ENCODE measurements around the gene TOLLIP. TPM values are rescaled to one million over a fixed set of nuclear protein-coding genes. Genes with fewer than 3 reads are reported as not detected.
A peak's percentile ranks its signal among the peaks of the same experiment; 100 is the strongest.

The TOLLIP gene
- total RNA-seq, 4 donors from 2014 or later: 50.9 to 89.0 (median 54.9) TPM

DNA sequence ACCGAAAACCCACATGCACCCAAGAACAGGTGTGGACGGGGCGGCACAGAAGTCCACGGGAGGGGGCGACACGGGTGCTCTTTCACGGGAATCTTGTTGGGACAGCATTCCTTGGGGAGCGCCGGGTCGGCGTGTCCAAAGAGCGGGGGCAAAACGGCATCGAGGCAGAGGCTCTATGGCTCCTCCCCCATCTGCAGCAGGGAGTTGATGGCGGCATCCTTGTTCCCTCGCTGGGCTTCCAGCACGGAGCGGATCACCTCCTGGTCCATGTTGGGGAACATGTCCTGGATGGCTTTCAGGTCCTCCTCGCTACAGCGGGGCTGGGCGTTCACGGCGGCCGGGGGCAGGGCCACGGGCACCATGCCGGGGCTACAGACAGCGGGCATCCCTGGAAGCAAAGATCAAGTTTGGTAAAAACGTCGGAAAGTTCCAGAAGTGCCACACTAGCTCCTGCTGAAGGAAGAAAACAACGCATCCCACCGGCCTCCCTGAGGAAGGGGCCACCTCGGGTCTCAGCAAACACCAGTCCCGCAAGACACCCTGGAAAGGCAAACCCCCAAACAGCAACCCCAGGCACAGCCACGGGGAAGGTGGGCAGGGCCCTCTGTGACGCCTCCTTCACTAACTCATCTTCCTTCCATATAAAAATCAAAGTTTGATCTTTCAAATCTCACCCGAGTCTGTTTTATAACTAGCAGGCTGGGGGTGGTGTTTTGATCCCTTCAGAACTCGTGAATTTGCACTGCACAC lies 32.4 kb downstream of the TOLLIP start:
- peaks cover 0 to 93% (median 7%) of the 10 kb centered on the region in 3 donors for H3K36me3 ChIP-seq
- WGBS, 2 donors: 91 to 92% methylated on average over 34 to 37 of the region's 37 CpGs
- H3K4me3 ChIP-seq: no peak overlapping the region
- H3K27me3 ChIP-seq: no peaks in the 10 kb centered on the region
- H3K4me1 ChIP-seq: peaks cover 0 to 7% (median 0%) of the 10 kb centered on the region in 4 donors
- TF ChIP-seq EP300 (IDR thresholded peaks at IDR 0.05): no peak
- TF ChIP-seq, protein P1, sequence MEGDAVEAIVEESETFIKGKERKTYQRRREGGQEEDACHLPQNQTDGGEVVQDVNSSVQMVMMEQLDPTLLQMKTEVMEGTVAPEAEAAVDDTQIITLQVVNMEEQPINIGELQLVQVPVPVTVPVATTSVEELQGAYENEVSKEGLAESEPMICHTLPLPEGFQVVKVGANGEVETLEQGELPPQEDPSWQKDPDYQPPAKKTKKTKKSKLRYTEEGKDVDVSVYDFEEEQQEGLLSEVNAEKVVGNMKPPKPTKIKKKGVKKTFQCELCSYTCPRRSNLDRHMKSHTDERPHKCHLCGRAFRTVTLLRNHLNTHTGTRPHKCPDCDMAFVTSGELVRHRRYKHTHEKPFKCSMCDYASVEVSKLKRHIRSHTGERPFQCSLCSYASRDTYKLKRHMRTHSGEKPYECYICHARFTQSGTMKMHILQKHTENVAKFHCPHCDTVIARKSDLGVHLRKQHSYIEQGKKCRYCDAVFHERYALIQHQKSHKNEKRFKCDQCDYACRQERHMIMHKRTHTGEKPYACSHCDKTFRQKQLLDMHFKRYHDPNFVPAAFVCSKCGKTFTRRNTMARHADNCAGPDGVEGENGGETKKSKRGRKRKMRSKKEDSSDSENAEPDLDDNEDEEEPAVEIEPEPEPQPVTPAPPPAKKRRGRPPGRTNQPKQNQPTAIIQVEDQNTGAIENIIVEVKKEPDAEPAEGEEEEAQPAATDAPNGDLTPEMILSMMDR (IDR thresholded peaks at IDR 0.05): no peak
- TF ChIP-seq POLR2A (IDR thresholded peaks at IDR 0.05): no peak
- no peak for DNase-seq (ENCODE audit: low spot score in 2 of 2)
- peak overlapping the region in 2 of 4 donors; percentile 48 to 69 for H3K27ac ChIP-seq
- H3K9me3 ChIP-seq: no peaks in the 10 kb centered on the region

DNA sequence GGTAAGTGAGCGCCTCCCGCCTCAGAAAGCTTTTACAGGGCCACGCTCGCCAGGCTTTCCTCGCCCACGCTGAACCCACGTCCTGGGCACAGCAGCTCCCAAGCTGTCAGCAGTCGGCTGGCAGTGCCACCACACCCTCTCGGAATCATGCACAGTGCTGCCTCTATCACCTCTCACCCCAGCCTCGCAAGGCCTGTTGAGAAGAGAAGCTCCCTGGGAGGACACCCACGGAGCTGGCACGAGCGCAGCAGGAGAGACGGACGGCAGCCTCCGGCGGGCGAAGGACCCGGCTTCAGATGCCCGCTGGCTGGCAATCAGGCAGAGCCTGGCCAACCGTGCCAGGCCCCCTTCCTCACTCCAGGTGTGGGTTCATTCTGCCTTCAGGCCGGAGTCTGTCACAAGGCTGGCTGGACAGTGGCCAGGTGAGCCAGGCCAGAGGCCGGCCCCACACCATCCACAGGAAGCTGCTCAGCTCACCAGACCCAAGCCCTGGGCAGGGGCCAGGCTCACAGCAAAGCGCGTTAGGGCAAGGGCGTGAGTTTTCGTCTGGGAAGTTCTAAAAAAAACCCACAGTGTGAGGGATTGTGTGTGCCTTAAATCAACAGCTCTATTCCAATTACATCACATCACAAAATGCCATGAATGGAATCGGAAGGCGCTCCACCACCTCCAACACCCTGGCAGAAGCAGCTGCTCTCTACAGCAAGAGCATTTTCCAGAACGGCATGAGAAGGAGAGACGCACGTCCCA lies 33.2 kb downstream of the TOLLIP start:
- Histone ChIP-seq H3K36me3 (peaks cover 0 to 86% (median 7%) of the 10 kb centered on the region in 3 donors), H3K9me3 (no peaks in the 10 kb centered on the region), H3K4me3 (no peak overlapping the region), H3K27ac (peak overlapping the region in 2 of 4 donors; percentile 69 to 72), H3K4me1 (peaks cover 0 to 10% (median 0%) of the 10 kb centered on the region in 4 donors), H3K27me3 (no peaks in the 10 kb centered on the region)
- no peak for DNase-seq (ENCODE audit: low spot score in 2 of 2)
- TF ChIP-seq, protein P1 (IDR thresholded peaks at IDR 0.05): no peak
- no peak for TF ChIP-seq EP300 (IDR thresholded peaks at IDR 0.05)
- TF ChIP-seq POLR2A (IDR thresholded peaks at IDR 0.05): no peak
- WGBS, 2 donors: 74 to 87% methylated on average over 29 to 32 of the region's 32 CpGs

DNA sequence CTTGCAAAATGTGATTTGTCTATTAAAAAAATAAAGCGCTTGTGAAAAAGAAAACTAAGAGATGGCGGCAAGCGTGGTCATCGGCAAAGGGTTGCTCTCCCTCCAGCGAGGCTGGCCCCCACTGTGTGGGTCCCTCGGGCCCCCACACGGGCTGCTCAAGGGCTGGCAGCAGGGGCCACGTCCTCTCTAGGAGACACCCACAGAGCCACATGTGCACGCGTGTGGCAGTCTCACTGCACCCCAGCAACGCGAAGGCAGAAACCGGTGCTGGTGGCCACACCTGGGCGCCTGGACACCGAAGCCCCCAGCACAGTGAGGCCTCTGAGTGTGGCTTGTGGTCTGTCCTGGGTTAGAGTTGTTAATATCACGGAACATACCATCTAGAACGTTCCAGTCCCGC lies 34.4 kb downstream of the TOLLIP start:
- DNase-seq (ENCODE audit: low spot score in 2 of 2): no peak
- no peaks in the 10 kb centered on the region for H3K9me3 ChIP-seq
- no peak overlapping the region for H3K4me3 ChIP-seq
- peak overlapping the region in 1 of 4 donors; percentile 69 for H3K27ac ChIP-seq
- WGBS, 2 donors: 85 to 91% methylated on average over 14 to 18 of the region's 18 CpGs
- H3K36me3 ChIP-seq: peaks cover 0 to 74% (median 7%) of the 10 kb centered on the region in 3 donors
- H3K4me1 ChIP-seq: peaks cover 0 to 20% (median 0%) of the 10 kb centered on the region in 4 donors
- TF ChIP-seq POLR2A (IDR thresholded peaks at IDR 0.05) (no peak), EP300 (IDR thresholded peaks at IDR 0.05) (no peak)
- TF ChIP-seq, protein P1 (IDR thresholded peaks at IDR 0.05): no peak
- no peaks in the 10 kb centered on the region for H3K27me3 ChIP-seq

DNA sequence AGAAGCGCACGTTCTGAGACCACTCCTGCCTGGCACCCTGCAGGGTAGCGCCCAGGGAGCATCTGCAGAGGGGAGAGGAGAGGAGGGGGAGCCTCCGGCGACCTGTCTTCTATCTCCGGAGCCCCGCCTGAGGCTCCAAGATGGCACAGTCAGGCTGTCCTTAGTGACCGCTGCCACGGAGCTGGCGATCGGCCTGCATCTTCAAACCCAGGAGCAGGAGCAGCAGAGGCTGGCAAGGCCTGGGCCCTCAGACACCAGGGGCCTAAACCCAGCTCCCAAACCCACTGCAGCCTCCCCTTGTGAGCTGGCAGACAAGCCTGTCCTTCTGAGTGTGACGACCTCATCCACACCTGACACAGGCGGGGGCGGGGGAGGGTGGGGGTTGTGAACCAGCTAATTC lies 34.9 kb downstream of the TOLLIP start:
- no peak for DNase-seq (ENCODE audit: low spot score in 2 of 2)
- no peak overlapping the region for H3K4me3 ChIP-seq
- H3K36me3 ChIP-seq: peaks cover 0 to 69% (median 7%) of the 10 kb centered on the region in 3 donors
- no peaks in the 10 kb centered on the region for H3K9me3 ChIP-seq
- H3K4me1 ChIP-seq: peaks cover 0 to 23% (median 0%) of the 10 kb centered on the region in 4 donors
- WGBS, 2 donors: 86 to 87% methylated on average over 14 of the region's 14 CpGs
- H3K27ac ChIP-seq: peak overlapping the region in 1 of 4 donors; percentile 52
- no peaks in the 10 kb centered on the region for H3K27me3 ChIP-seq
- TF ChIP-seq POLR2A (IDR thresholded peaks at IDR 0.05): no peak
- TF ChIP-seq EP300 (IDR thresholded peaks at IDR 0.05): no peak
- TF ChIP-seq, protein P1 (IDR thresholded peaks at IDR 0.05): no peak

DNA sequence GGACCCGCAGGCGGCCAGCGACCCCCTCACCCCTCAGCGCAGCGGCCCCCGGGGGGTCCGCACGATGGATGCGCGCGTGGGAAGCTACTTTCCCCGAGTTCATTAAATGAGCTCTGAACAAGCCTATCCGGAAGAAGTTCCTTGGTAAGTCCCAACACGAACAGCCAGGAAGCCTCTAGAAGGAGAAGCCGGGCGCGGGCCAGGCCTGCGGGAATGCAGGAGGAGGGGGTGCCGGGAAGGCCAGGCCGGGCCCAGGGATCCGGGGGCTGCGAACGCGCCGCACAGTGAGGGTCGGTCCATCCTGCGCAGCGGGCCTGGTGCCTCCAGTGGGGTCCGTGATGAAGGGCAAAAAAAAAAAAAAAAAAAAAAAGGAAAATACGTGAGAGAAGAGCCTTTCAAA lies 36.9 kb downstream of the TOLLIP start:
- no peak overlapping the region for H3K4me3 ChIP-seq
- 83 to 90% methylated on average over 29 to 30 of the region's 30 CpGs for WGBS, 2 donors
- TF ChIP-seq, protein P1 (IDR thresholded peaks at IDR 0.05): no peak
- TF ChIP-seq POLR2A (IDR thresholded peaks at IDR 0.05) (no peak), EP300 (IDR thresholded peaks at IDR 0.05) (no peak)
- no peaks in the 10 kb centered on the region for H3K27me3 ChIP-seq
- peaks cover 0 to 50% (median 7%) of the 10 kb centered on the region in 3 donors for H3K36me3 ChIP-seq
- peaks cover 0 to 31% (median 0%) of the 10 kb centered on the region in 4 donors for H3K4me1 ChIP-seq
- DNase-seq (ENCODE audit: low spot score in 2 of 2): no peak
- peak overlapping the region in 2 of 4 donors; percentile 70 to 89 for H3K27ac ChIP-seq
- H3K9me3 ChIP-seq: no peaks in the 10 kb centered on the region

All from tibial nerve (tissue), 4 donors.